ENCODE measurements around the gene PHF2. TPM values are rescaled to one million over a fixed set of nuclear protein-coding genes. Genes with fewer than 3 reads are reported as not detected.

The PHF2 gene
- total and polyA plus RNA-seq, 2 of the 8 experiments (the other 6 are each of a cell fraction or from before 2014, with no cell fraction given), result 3.4 to 9.4 TPM

DNA sequence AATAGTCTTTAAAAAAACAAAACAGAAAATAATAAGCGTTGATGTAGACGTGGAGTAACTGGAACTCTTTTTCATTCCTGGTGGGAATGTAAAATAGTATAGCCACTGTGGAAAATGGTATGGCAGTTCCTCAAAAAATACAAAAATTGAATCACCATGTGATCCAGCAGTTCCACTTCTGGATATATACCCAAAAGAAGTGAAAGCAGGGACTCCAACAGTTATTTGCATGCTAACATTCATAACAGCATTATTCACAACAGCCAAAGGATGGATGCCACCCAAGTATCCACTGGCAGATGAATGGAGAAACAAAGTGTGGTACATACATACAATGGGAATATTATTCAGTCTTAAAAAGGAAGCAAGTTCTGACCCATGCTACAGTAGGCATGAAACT, 4.2 kb upstream of the PHF2 start (continued):
- TF ChIP-seq, protein P1, sequence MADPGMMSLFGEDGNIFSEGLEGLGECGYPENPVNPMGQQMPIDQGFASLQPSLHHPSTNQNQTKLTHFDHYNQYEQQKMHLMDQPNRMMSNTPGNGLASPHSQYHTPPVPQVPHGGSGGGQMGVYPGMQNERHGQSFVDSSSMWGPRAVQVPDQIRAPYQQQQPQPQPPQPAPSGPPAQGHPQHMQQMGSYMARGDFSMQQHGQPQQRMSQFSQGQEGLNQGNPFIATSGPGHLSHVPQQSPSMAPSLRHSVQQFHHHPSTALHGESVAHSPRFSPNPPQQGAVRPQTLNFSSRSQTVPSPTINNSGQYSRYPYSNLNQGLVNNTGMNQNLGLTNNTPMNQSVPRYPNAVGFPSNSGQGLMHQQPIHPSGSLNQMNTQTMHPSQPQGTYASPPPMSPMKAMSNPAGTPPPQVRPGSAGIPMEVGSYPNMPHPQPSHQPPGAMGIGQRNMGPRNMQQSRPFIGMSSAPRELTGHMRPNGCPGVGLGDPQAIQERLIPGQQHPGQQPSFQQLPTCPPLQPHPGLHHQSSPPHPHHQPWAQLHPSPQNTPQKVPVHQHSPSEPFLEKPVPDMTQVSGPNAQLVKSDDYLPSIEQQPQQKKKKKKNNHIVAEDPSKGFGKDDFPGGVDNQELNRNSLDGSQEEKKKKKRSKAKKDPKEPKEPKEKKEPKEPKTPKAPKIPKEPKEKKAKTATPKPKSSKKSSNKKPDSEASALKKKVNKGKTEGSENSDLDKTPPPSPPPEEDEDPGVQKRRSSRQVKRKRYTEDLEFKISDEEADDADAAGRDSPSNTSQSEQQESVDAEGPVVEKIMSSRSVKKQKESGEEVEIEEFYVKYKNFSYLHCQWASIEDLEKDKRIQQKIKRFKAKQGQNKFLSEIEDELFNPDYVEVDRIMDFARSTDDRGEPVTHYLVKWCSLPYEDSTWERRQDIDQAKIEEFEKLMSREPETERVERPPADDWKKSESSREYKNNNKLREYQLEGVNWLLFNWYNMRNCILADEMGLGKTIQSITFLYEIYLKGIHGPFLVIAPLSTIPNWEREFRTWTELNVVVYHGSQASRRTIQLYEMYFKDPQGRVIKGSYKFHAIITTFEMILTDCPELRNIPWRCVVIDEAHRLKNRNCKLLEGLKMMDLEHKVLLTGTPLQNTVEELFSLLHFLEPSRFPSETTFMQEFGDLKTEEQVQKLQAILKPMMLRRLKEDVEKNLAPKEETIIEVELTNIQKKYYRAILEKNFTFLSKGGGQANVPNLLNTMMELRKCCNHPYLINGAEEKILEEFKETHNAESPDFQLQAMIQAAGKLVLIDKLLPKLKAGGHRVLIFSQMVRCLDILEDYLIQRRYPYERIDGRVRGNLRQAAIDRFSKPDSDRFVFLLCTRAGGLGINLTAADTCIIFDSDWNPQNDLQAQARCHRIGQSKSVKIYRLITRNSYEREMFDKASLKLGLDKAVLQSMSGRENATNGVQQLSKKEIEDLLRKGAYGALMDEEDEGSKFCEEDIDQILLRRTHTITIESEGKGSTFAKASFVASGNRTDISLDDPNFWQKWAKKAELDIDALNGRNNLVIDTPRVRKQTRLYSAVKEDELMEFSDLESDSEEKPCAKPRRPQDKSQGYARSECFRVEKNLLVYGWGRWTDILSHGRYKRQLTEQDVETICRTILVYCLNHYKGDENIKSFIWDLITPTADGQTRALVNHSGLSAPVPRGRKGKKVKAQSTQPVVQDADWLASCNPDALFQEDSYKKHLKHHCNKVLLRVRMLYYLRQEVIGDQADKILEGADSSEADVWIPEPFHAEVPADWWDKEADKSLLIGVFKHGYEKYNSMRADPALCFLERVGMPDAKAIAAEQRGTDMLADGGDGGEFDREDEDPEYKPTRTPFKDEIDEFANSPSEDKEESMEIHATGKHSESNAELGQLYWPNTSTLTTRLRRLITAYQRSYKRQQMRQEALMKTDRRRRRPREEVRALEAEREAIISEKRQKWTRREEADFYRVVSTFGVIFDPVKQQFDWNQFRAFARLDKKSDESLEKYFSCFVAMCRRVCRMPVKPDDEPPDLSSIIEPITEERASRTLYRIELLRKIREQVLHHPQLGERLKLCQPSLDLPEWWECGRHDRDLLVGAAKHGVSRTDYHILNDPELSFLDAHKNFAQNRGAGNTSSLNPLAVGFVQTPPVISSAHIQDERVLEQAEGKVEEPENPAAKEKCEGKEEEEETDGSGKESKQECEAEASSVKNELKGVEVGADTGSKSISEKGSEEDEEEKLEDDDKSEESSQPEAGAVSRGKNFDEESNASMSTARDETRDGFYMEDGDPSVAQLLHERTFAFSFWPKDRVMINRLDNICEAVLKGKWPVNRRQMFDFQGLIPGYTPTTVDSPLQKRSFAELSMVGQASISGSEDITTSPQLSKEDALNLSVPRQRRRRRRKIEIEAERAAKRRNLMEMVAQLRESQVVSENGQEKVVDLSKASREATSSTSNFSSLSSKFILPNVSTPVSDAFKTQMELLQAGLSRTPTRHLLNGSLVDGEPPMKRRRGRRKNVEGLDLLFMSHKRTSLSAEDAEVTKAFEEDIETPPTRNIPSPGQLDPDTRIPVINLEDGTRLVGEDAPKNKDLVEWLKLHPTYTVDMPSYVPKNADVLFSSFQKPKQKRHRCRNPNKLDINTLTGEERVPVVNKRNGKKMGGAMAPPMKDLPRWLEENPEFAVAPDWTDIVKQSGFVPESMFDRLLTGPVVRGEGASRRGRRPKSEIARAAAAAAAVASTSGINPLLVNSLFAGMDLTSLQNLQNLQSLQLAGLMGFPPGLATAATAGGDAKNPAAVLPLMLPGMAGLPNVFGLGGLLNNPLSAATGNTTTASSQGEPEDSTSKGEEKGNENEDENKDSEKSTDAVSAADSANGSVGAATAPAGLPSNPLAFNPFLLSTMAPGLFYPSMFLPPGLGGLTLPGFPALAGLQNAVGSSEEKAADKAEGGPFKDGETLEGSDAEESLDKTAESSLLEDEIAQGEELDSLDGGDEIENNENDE (IDR thresholded peaks at IDR 0.05; ENCODE audit: insufficient replicate concordance, low read length), result no peak
- TF ChIP-seq SP2 (IDR thresholded peaks at IDR 0.05; ENCODE audit: low read length) (no peak), NRF1 (IDR thresholded peaks at IDR 0.05; ENCODE audit: low read depth, low read length) (no peak), BCL11A (IDR thresholded peaks at IDR 0.05; ENCODE audit: low read depth in 2 of 2, low read length in 2 of 2) (no peak), TBP (IDR thresholded peaks at IDR 0.05; ENCODE audit: low read depth, low read length) (no peak), YY1 (IDR thresholded peaks at IDR 0.05; ENCODE audit: low read depth, low read length) (no peak), RFX5 (IDR thresholded peaks at IDR 0.05; ENCODE audit: borderline replicate concordance, low read depth, low read length) (no peak), RAD21 (IDR thresholded peaks at IDR 0.05 in 1 of 2, conservative IDR thresholded peaks at IDR 0.05 in 1 of 2; ENCODE audit: low read depth in 2 of 2, low read length in 2 of 2) (no peak), NANOG (IDR thresholded peaks at IDR 0.05; ENCODE audit: insufficient read depth, low read depth, low read length, poor library complexity, severe bottlenecking) (no peak), JUN (IDR thresholded peaks at IDR 0.05; ENCODE audit: low read depth, low read length) (no peak)
- TF ChIP-seq, protein P2, sequence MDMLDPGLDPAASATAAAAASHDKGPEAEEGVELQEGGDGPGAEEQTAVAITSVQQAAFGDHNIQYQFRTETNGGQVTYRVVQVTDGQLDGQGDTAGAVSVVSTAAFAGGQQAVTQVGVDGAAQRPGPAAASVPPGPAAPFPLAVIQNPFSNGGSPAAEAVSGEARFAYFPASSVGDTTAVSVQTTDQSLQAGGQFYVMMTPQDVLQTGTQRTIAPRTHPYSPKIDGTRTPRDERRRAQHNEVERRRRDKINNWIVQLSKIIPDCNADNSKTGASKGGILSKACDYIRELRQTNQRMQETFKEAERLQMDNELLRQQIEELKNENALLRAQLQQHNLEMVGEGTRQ (IDR thresholded peaks at IDR 0.05; ENCODE audit: low read length), result no peak

Data from H1 (cell line).